HepG2 (cell line): ENCODE data around the gene DNAJC12. TPM values are rescaled to one million over a fixed set of nuclear protein-coding genes. Genes with fewer than 3 reads are reported as not detected.

Experiments
- ARHGAP35 ChIP-seq: sonication (generic); formaldehyde crosslinking; IDR thresholded peaks from 2 replicates; pipeline ENCODE4 v1.9.0; 2022; ENCODE audit warnings: mild to moderate bottlenecking, inconsistent platforms, moderate library complexity, missing genetic modification reagents, borderline replicate concordance
- ATF2 ChIP-seq: sonication (generic); formaldehyde crosslinking; IDR thresholded peaks from 2 replicates; pipeline ENCODE4 v1.4.0; 2020; ENCODE audit warnings: missing genetic modification reagents
- BRCA1 ChIP-seq: sonication (generic); formaldehyde crosslinking; IDR thresholded peaks from 2 replicates; pipeline ENCODE4 v1.4.0; 2020; ENCODE audit warnings: missing genetic modification reagents
- FOXJ3 ChIP-seq: sonication (generic); formaldehyde crosslinking; IDR thresholded peaks from 2 replicates; pipeline ENCODE4 v1.4.0; 2020; ENCODE audit warnings: missing genetic modification reagents, mild to moderate bottlenecking, borderline replicate concordance
- HCFC1 ChIP-seq: fragments of 150-350 bp; IDR thresholded peaks from 2 replicates; pipeline ENCODE4 v1.6.1; 2014; ENCODE audit warnings: low read depth, low read length
- KDM5B ChIP-seq: sonication (generic); formaldehyde crosslinking; IDR thresholded peaks from 2 replicates; pipeline ENCODE4 v1.4.0; 2020; ENCODE audit warnings: missing genetic modification reagents, mild to moderate bottlenecking, borderline replicate concordance
- MIER3 ChIP-seq: IDR thresholded peaks from 2 replicates; pipeline ENCODE4 v1.6.1; 2016; ENCODE audit warnings: missing compliant biosample characterization, borderline replicate concordance
- MXD3 ChIP-seq: IDR thresholded peaks from 2 replicates; pipeline ENCODE4 v1.6.1; 2016; ENCODE audit warnings: mild to moderate bottlenecking, missing biosample characterization, missing genetic modification reagents
- NBN ChIP-seq: fragments of 450-650 bp; conservative IDR thresholded peaks from 2 replicates; pipeline ENCODE4 v1.6.1; 2017
- NCOA2 ChIP-seq: sonication (generic); formaldehyde crosslinking; IDR thresholded peaks from 2 replicates; pipeline ENCODE4 v1.8.0; 2022; ENCODE audit warnings: inconsistent platforms
- PHF8 ChIP-seq: sonication (generic); formaldehyde crosslinking; IDR thresholded peaks from 2 replicates; pipeline ENCODE4 v1.5.0; 2020; ENCODE audit warnings: missing genetic modification reagents
- RNF2 ChIP-seq: fragments of 450-650 bp; conservative IDR thresholded peaks from 2 replicates; pipeline ENCODE4 v1.6.1; 2016; ENCODE audit warnings: low read depth
- SIX4 ChIP-seq: sonication (generic); formaldehyde crosslinking; IDR thresholded peaks from 2 replicates; pipeline ENCODE4 v1.4.0; 2020; ENCODE audit warnings: missing genetic modification reagents
- TIGD3 ChIP-seq: sonication (generic); formaldehyde crosslinking; IDR thresholded peaks from 2 replicates; pipeline ENCODE4 v1.5.1; 2020; ENCODE audit warnings: mild to moderate bottlenecking, missing genetic modification reagents, borderline replicate concordance
- ZBTB26 ChIP-seq: IDR thresholded peaks from 2 replicates; pipeline ENCODE4 v1.6.1; 2016; ENCODE audit warnings: missing compliant biosample characterization, missing genetic modification reagents, borderline replicate concordance
- ZBTB43 ChIP-seq: sonication (generic); formaldehyde crosslinking; conservative IDR thresholded peaks from 2 replicates; pipeline ENCODE4 v1.4.0; 2020; ENCODE audit warnings: missing genetic modification reagents
- ZGPAT ChIP-seq: IDR thresholded peaks from 2 replicates; pipeline ENCODE4 v1.6.1; 2016; ENCODE audit warnings: mild to moderate bottlenecking
- ZNF12 ChIP-seq: sonication (generic); formaldehyde crosslinking; IDR thresholded peaks from 2 replicates; pipeline ENCODE4 v1.5.0; 2020; ENCODE audit warnings: missing genetic modification reagents
- ZNF468 ChIP-seq: sonication (generic); formaldehyde crosslinking; IDR thresholded peaks from 2 replicates; pipeline ENCODE4 v1.8.0; 2022; ENCODE audit warnings: mild to moderate bottlenecking, moderate library complexity, missing genetic modification reagents
- ZNF773 ChIP-seq: sonication (generic); formaldehyde crosslinking; IDR thresholded peaks from 2 replicates; pipeline ENCODE4 v1.4.0; 2020; ENCODE audit warnings: missing genetic modification reagents, borderline replicate concordance
- ZSCAN5A ChIP-seq: sonication (generic); formaldehyde crosslinking; IDR thresholded peaks from 2 replicates; pipeline ENCODE4 v1.8.0; 2022; ENCODE audit warnings: mild to moderate bottlenecking, missing genetic modification reagents, borderline replicate concordance
- polyA plus RNA-seq, 8 experiments: library from polyadenylated mRNA; depleted of rRNA in 3 of 8; stranded (reverse) in 7 of 8; unstranded in 1 of 8; fragments of >200 nt; fragmentation: Illumina TruSeq in 4 of 8; extraction: Trizol in 4 of 8; gene quantifications; 2 replicates each; pipeline versions ENCODE4 v1.2.1 to v1.2.3, GENCODE V29; 2011 to 2016; ENCODE audit warnings: low read depth in 4 of 8, missing spikeins in 1 of 8, mixed read lengths in 1 of 8; ENCODE audit not compliant: insufficient read depth in 1 of 8
- total RNA-seq, 5 experiments: library from RNA; depleted of rRNA; stranded (reverse); fragments of >200 nt; fragmentation: Illumina TruSeq; extraction: Trizol; gene quantifications; 2 replicates each; pipeline ENCODE4 v1.2.3, GENCODE V29; 2016; ENCODE audit warnings: low read depth in 1 of 5

The DNAJC12 gene
- total and polyA plus RNA-seq, 2 of the 13 experiments (the other 11 are each of a cell fraction or from before 2014, with no cell fraction given): 11.6 to 43.9 TPM

- TF ChIP-seq ZBTB43 (CRISPR knock-in tag): no peak
- no peak; the same call in 1 of the 2 replicates for TF ChIP-seq FOXJ3
- TF ChIP-seq HCFC1: peak; percentile 95
- TF ChIP-seq ZSCAN5A (CRISPR knock-in tag): no peak
- no peak for TF ChIP-seq TIGD3
- peak; percentile 64; the same call in 1 of the 2 replicates for TF ChIP-seq ZGPAT (CRISPR knock-in tag)
- TF ChIP-seq ZNF468 (CRISPR knock-in tag): no peak
- no peak for TF ChIP-seq NBN
- no peak for TF ChIP-seq ZNF773 (CRISPR knock-in tag)
- TF ChIP-seq BRCA1: no peak
- TF ChIP-seq RNF2: no peak
- TF ChIP-seq KDM5B (CRISPR knock-in tag): peak; percentile 56; the same call in 1 of the 2 replicates
- TF ChIP-seq MXD3 (CRISPR knock-in tag): no peak
- TF ChIP-seq ZNF12 (CRISPR knock-in tag): no peak
- TF ChIP-seq SIX4 (CRISPR knock-in tag): no peak
- peak; percentile 76; the same call in 1 of the 2 replicates for TF ChIP-seq MIER3
- TF ChIP-seq ATF2: peak; percentile 64; the same call in 1 of the 2 replicates
- TF ChIP-seq PHF8: peak; percentile 84
- no peak for TF ChIP-seq ARHGAP35 (CRISPR knock-in tag)
- peak; percentile 38; the same call in 1 of the 2 replicates for TF ChIP-seq NCOA2 (CRISPR knock-in tag)
- 0 out of 2 replicates have a peak, but pooled peaks have one; percentile 20 for TF ChIP-seq ZBTB26
Observed at GRCh38 chr10:67849331-67850011, 11.5 kb upstream of the DNAJC12 start (continued).
